ENCODE data around the gene TENT4A.

- no peak for TF ChIP-seq CTCF (IDR thresholded peaks at IDR 0.05)
- TF ChIP-seq SIN3A (IDR thresholded peaks at IDR 0.05; ENCODE audit: borderline replicate concordance, insufficient read depth, low read depth, low read length): no peak
Measured at GRCh38 chr5:6723122-6723815, 10.0 kb downstream of the TENT4A start.
